Esophagus (tissue), 2 donors: Measurements from ENCODE around the gene DGKE. TPM values are rescaled to one million over a fixed set of nuclear protein-coding genes. Genes with fewer than 3 reads are reported as not detected.

Experiments used
- H3K27ac ChIP-seq, 2 donors: one replicate each; pipeline ENCODE4 v1.5.1; 2013; ENCODE audit warnings: low read depth in 2 of 2, mild to moderate bottlenecking in 2 of 2, inconsistent platforms in 1 of 2, low read length in 1 of 2, moderate library complexity in 1 of 2
- H3K27me3 ChIP-seq, 2 donors: one replicate each; pipeline ENCODE4 v1.6.1; 2013; ENCODE audit warnings: low read length in 2 of 2, control low read depth in 1 of 2, mild to moderate bottlenecking in 1 of 2; ENCODE audit not compliant: insufficient read depth in 2 of 2, control insufficient read depth in 1 of 2
- H3K36me3 ChIP-seq, 2 donors: one replicate each; pipeline ENCODE4 v1.6.1; 2013; ENCODE audit warnings: low read length in 1 of 2; ENCODE audit not compliant: control insufficient read depth in 2 of 2, insufficient read depth in 2 of 2
- H3K4me1 ChIP-seq, 2 donors: one replicate each; pipeline ENCODE4 v1.6.1; 2013; ENCODE audit warnings: low read length in 1 of 2; ENCODE audit not compliant: control insufficient read depth in 2 of 2, insufficient read depth in 2 of 2
- H3K4me3 ChIP-seq, 2 donors: one replicate each; pipeline ENCODE4 v1.5.1; 2013; ENCODE audit warnings: low read length in 2 of 2, mild to moderate bottlenecking in 2 of 2, low read depth in 1 of 2, moderate library complexity in 1 of 2
- H3K9me3 ChIP-seq, 2 donors: one replicate each; pipeline ENCODE4 v1.6.1; 2013; ENCODE audit warnings: mild to moderate bottlenecking in 2 of 2, low read depth in 1 of 2, low read length in 1 of 2, moderate library complexity in 1 of 2; ENCODE audit not compliant: control insufficient read depth in 2 of 2, insufficient read depth in 1 of 2
- WGBS, 2 donors: extraction: QIAGEN DNeasy Blood & Tissue Kit; methylation state at CpG; one replicate each; pipeline ENCODE4 v1.1.7; 2013; 5-methylcytosine and 5-hydroxymethylcytosine counted together
- polyA plus RNA-seq, 2 donors: library from polyadenylated mRNA; stranded (reverse); fragments of 200-250 nt; gene quantifications; one replicate each; pipeline ENCODE4 v1.2.3, GENCODE V29; 2013
- donor health status: healthy with polysubstance abuse.
- donor health status: Bipolar disorder and iron deficiency.

The DGKE gene
- polyA plus RNA-seq, 2 donors = 1.3 to 1.6 TPM

- 72 to 81% methylated on average over 7 of the region's 7 CpGs for WGBS, 2 donors
- Histone ChIP-seq H3K9me3 (peaks cover 2 to 6% of the 10 kb centered on the region in 2 donors), H3K27ac (no peak overlapping the region)
Measured at GRCh38 chr17:56890906-56891674, 57.1 kb downstream of the DGKE start.

GRCh38 chr17:56891751-56892150, 57.8 kb downstream of the DGKE start:
- WGBS, 2 donors = 79 to 83% methylated on average over 16 of the region's 16 CpGs
- Histone ChIP-seq H3K9me3 (peaks cover 2 to 6% of the 10 kb centered on the region in 2 donors), H3K27me3 (no peaks in the 10 kb centered on the region), H3K4me3 (no peak overlapping the region), H3K27ac (no peak overlapping the region), H3K4me1 (no peaks in the 10 kb centered on the region), H3K36me3 (peaks cover 37 to 50% of the 10 kb centered on the region in 2 donors)

More at GRCh38 chr17:56890906-56891674, 57.1 kb downstream of the DGKE start:
- no peak overlapping the region for H3K4me3 ChIP-seq
- H3K36me3 ChIP-seq = peaks cover 37 to 50% of the 10 kb centered on the region in 2 donors
- no peaks in the 10 kb centered on the region for H3K27me3 ChIP-seq
- no peaks in the 10 kb centered on the region for H3K4me1 ChIP-seq

GRCh38 chr17:56892333-56892732, 58.4 kb downstream of the DGKE start:
- no peaks in the 10 kb centered on the region for H3K27me3 ChIP-seq
- H3K9me3 ChIP-seq = peaks cover 2 to 6% of the 10 kb centered on the region in 2 donors
- H3K4me1 ChIP-seq = no peaks in the 10 kb centered on the region
- peaks cover 40 to 51% of the 10 kb centered on the region in 2 donors for H3K36me3 ChIP-seq
- H3K4me3 ChIP-seq = no peak overlapping the region
- WGBS, 2 donors = 98 to 100% methylated on average over 1 of the region's 1 CpG
- no peak overlapping the region for H3K27ac ChIP-seq

- Histone ChIP-seq H3K4me1 (no peaks in the 10 kb centered on the region), H3K36me3 (peaks cover 40 to 54% of the 10 kb centered on the region in 2 donors), H3K4me3 (no peak overlapping the region), H3K9me3 (no peaks in the 10 kb centered on the region), H3K27ac (no peak overlapping the region), H3K27me3 (no peaks in the 10 kb centered on the region)
- WGBS, 2 donors = 79 to 84% methylated on average over 7 of the region's 7 CpGs
Measured at GRCh38 chr17:56893503-56893902, 59.6 kb downstream of the DGKE start.

- Histone ChIP-seq H3K36me3 (peaks cover 39 to 64% of the 10 kb centered on the region in 2 donors), H3K9me3 (no peaks in the 10 kb centered on the region), H3K27me3 (no peaks in the 10 kb centered on the region), H3K4me3 (no peak overlapping the region), H3K4me1 (no peaks in the 10 kb centered on the region), H3K27ac (no peak overlapping the region)
- 90 to 94% methylated on average over 20 of the region's 20 CpGs for WGBS, 2 donors
Measured at GRCh38 chr17:56894859-56895455, 61.0 kb downstream of the DGKE start.

- WGBS, 2 donors = 71% methylated on average over 3 of the region's 3 CpGs
- peaks cover 0 to under 1% of the 10 kb centered on the region in 2 donors for H3K9me3 ChIP-seq
- H3K27me3 ChIP-seq = no peaks in the 10 kb centered on the region
- H3K36me3 ChIP-seq = peaks cover 36 to 65% of the 10 kb centered on the region in 2 donors
- no peak overlapping the region for H3K4me3 ChIP-seq
- H3K27ac ChIP-seq = no peak overlapping the region
- no peaks in the 10 kb centered on the region for H3K4me1 ChIP-seq
Measured at GRCh38 chr17:56896217-56896967, 62.4 kb downstream of the DGKE start.

- WGBS, 2 donors = 83 to 86% methylated on average over 4 of the region's 4 CpGs
- Histone ChIP-seq H3K4me1 (no peaks in the 10 kb centered on the region), H3K27ac (no peak overlapping the region), H3K4me3 (no peak overlapping the region), H3K27me3 (no peaks in the 10 kb centered on the region), H3K36me3 (peaks cover 42 to 66% of the 10 kb centered on the region in 2 donors), H3K9me3 (peaks cover 0 to 2% of the 10 kb centered on the region in 2 donors)
Measured at GRCh38 chr17:56896968-56897359, 63.0 kb downstream of the DGKE start.

- Histone ChIP-seq H3K4me3 (no peak overlapping the region), H3K27ac (no peak overlapping the region), H3K27me3 (no peaks in the 10 kb centered on the region), H3K9me3 (peaks cover 0 to 2% of the 10 kb centered on the region in 2 donors), H3K4me1 (no peaks in the 10 kb centered on the region), H3K36me3 (peaks cover 47 to 68% of the 10 kb centered on the region in 2 donors)
- WGBS, 2 donors = 92 to 94% methylated on average over 14 of the region's 14 CpGs
Measured at GRCh38 chr17:56897646-56898424, 63.9 kb downstream of the DGKE start.

- Histone ChIP-seq H3K9me3 (peaks cover 0 to 2% of the 10 kb centered on the region in 2 donors), H3K4me3 (no peak overlapping the region), H3K36me3 (peaks cover 45 to 64% of the 10 kb centered on the region in 2 donors), H3K4me1 (no peaks in the 10 kb centered on the region), H3K27ac (no peak overlapping the region), H3K27me3 (no peaks in the 10 kb centered on the region)
- 69 to 70% methylated on average over 9 of the region's 9 CpGs for WGBS, 2 donors
Measured at GRCh38 chr17:56898874-56899273, 64.9 kb downstream of the DGKE start.
